DMS 273 treated with DMSO at 0.1 percent for 48 hours (cell line): Measurements from ENCODE around the gene PDPN.

Experiments
- DNase-seq: peaks from one replicate; lab custom pipeline; 2025; lab: John Stamatoyannopoulos, UW

PDPN gene

DNA sequence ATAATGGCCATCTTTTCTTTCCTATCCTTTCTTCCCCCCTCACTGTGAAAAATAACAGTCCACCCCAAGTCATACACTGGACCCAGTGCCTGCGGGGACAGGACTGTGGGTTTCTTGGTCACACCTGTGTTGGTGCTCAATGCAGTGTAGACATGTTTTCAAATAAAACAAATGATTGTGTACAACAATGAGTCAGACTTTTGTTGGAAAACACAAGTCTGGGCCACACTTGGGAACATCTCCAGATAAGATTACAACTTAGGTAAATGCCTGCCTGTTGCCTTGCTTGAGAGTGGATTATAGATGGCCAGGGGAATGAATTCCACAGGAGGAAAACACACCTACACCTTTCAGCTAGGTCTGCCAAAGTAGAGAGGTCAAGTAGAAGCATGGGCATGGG lies 34.1 kb downstream of the PDPN start:
- no peak for DNase-seq

- no peak for DNase-seq
Measured at GRCh38 chr1:13618483-13618882, 34.9 kb downstream of the PDPN start.

- DNase-seq, result no peak
Measured at GRCh38 chr1:13619909-13620308, 36.3 kb downstream of the PDPN start.

GRCh38 chr1:13620825-13621224 lies 37.2 kb downstream of the PDPN start:
- no peak for DNase-seq

DNA sequence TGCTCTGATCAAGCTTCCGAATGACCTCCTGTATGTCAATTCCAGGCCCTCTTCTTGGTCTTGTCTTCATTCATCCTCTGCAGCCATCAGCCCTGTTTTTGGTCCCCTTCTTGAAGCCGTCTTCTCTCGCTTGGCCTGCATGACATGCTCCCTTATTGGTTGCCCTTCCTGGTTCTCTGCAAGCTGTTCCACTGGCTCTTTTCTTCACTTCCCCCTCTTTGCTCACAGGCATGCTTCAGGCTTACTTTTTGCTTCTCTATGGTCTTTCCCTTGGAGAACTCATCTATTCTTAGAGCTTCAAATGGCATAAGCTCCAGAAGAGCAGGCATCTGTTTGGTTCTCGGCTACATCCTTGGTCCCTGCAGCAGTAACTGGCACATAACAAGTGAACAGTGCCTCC lies 38.8 kb downstream of the PDPN start:
- DNase-seq, result no peak

- DNase-seq, result no peak
Measured at GRCh38 chr1:13623021-13623637, 39.5 kb downstream of the PDPN start.

DNA sequence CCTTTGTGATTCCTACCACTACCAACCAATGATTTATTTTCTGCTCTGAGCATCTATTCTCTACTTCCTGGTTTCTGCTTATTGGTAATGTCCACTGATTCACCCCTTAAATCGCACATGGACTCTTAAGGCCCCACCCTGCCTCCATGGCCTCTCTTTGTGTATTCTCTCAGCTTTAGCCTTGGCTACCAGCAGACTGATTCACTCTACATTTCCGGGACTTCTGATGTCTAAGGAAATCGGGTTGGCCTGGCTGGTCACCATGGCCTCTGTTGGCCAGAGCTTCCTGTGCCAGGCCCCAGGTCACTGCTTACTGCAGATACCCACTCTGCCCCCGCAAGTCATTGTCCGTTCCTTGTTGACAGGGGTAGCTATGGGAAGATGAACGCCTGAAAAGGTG lies 40.9 kb downstream of the PDPN start:
- DNase-seq, result no peak

DNA sequence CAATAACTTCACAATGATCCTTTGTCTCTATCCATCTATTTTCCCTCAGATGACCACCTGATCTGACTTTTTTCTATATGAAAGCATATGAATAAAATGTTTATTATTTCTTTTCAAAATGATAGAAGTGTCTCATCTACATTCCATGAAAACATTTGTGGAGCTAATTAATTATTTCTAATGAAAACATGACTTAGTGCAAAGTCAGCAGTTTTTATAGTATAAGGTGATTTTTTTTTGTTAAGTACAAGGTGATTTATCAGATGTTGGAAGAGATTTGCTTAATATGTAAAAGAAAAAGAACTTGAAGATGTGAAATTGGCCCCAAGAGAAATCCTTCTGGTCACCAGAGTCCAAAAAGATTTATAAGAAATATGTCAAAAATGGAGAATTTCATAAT lies 43.5 kb downstream of the PDPN start:
- DNase-seq, result no peak

GRCh38 chr1:13628218-13628617 lies 44.6 kb downstream of the PDPN start:
- no peak for DNase-seq

DNA sequence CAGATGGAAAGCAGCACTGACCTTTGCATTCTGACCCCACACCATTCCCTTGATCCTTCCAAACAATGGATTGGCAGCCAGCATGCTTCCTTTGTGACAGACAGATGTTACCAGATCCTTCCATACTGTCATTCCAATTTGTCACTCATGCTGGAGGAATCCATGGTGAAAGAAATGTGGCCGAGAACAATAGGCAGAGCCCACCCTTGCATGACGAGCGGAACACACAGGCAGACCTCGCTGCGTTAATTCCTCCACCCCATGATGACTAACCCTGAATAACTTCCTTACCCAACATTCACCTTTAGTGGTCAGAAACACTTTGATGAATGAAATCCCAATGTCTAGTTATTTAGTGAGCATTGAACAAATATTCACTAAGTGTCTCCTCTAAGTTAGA lies 45.1 kb downstream of the PDPN start:
- no peak for DNase-seq

DNA sequence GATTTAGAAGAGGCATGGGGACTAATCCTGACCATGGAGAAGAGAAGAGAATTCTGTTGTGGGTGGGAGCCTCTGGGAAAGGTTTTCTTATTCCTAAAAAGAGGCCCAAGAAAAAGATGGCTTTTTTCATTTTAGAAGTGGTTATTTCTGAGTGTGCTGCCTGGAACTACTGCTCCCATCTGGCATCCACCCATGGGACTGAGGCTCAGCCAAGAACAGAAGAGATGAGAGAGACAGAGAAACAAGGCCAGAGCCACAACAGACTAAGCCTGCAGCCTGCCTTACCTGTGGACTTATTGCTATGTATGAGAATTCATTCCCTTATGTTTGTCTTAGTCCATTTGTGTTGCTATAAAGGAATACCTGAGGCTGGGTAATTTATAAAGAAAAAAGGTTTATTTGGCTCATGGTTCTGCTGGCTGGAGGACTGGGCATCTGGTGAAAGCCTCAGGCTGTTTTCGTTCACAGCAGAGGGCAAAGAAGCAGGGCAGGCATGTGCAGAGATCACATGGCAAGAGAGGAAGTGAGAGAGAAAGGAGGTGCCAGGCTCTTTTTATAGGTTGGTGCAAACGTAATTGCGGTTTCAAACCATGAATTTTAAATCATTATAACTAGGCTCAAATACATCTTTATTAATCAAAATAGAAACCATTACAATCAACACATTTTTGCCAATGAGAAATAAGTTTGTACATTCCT lies 58.8 kb downstream of the PDPN start:
- no peak for DNase-seq

DNA sequence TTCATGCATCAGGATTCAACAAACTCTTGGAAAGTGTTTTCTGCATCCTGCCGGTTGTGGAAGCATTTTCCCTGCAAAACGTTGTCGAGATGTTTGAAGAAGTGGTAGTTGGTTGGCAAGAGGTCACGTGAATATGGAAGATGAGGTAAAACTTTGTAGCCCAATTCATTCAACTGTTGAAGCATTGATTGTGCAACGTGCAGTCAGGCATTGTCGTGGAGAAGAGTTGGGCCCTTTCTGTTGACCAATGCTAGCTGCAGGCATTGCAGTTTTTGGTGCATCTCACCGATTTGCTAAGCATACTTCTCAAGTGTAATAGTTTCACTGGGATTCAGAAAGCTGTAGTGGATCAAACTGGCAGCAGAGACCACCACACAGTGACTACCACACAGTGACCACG lies 59.4 kb downstream of the PDPN start:
- DNase-seq, result no peak

DNA sequence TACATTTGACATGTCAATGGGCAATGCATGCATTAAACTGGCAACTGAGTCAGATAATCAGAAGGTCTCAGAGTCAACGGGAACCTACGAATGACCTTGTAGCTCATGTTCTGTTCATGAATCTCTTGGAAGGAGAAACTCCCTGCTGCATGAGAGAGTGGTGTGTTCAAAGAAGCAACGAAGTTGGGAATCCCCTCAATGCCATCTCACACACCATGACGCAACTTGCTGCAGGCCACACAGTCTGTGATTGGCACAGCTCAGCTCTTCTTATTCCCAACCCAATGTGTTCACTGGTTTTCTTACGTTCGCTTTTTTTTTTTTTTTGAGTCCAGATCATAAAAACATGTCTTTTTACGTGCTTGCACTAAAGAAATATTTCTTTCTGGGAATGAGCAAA lies 62.9 kb downstream of the PDPN start:
- no peak for DNase-seq

DNA sequence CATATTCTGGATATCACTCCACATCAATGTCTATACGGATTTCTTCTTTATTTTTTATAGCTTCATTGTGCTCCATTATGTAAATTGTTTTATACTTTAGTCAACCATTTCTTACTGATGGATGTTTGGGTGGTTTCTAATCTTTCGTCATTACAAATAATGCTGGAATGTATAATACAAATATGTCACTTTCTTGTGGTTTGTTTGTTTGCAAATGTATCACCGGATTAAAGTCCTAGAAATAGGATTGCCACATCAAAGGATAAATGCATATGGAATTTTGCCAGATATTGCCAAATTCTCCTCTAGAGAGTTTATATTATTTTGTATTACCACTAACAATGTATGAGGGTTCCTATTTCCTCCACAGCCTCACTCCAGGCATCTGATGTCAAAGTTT lies 67.6 kb downstream of the PDPN start:
- DNase-seq, result no peak

DNA sequence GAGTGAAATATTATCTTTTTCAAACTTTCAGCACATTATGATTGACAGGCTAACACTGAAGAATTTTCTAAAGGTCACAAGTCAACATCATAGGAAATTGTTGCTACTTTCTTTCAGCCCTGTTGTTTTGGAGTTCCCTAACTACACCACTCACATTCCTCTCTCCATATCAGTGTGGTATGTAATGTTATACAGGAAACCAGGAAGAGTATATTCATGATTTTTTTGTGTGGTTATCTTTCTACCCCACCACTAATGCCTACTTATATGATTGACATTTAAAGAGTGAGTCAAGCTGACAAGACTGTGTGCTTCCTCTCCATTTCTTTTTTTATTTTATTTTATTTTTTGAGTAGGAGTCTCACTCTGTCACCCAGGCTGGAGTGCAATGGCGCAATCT lies 68.6 kb downstream of the PDPN start:
- no peak for DNase-seq

- DNase-seq, result no peak
Measured at GRCh38 chr1:13661539-13661938, 77.9 kb downstream of the PDPN start.

- no peak for DNase-seq
Measured at GRCh38 chr1:13662493-13662892, 78.9 kb downstream of the PDPN start.

DNA sequence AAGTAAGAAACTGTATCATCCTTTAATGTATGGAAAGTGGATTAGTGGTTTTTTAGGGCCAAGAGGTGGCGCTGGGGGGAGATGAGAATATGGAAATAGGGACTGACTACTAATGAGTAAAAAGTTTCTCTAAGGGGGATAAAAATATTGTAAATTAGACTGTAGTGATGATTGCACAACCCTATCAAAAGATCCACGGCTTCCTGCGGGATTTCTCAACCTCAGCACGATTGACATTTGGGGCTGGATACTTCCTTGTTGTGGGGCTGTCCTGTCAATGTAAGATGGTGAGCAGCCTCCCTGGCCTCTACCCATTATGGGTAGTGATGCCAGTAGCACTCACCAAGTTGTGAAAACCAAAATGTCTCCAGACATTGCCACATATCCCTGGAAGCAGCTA lies 80.3 kb downstream of the PDPN start:
- no peak for DNase-seq

DNA sequence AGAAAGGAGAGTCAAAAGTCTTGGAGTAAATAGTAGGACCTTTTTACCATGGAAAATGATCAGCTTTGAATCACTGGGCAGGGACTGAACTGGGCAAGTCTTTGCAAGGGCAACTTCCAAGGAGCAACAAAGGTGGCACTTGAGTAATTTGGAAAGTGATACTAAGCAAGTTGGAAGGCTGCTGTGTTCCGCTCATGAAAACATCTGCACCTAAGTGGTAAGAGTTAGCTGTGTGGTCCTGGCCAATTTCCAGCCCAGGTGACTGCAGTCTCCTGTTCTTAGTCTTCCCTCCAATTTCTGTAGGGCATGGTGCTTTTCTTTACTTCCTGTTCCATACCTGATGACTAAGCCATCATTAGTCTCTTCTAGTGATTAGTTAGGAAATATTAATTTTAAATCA lies 80.8 kb downstream of the PDPN start:
- DNase-seq, result no peak

- DNase-seq, result peak; percentile 28
Measured at GRCh38 chr1:13666317-13666716, 82.7 kb downstream of the PDPN start.
